HG02610 (cell line): ENCODE results near the gene SDK1.
"Not testable (repeated sequence)": the region's sequence is repeated elsewhere in the genome, so short reads cannot be mapped to it uniquely, and the experiment has no call there.

ENCODE experiments used
- ATAC-seq: cut with Tn5 transposase; IDR thresholded peaks from one replicate; pipeline ENCODE4 v1.9.1; 2021; ENCODE audit warnings: mild to moderate bottlenecking, moderate library complexity; ENCODE audit not compliant: unreplicated experiment

The SDK1 gene

GRCh38 chr7:3710531-3710930, 409.5 kb downstream of the SDK1 start:
- no peak for ATAC-seq

- no peak for ATAC-seq
These were observed 411.8 kb downstream of the SDK1 start for GRCh38 chr7:3712841-3713240.

GRCh38 chr7:3721422-3721821, 420.4 kb downstream of the SDK1 start:
- ATAC-seq, result no peak

GRCh38 chr7:3722396-3722922, 421.4 kb downstream of the SDK1 start:
- ATAC-seq, result no peak

GRCh38 chr7:3725155-3726059, 424.4 kb downstream of the SDK1 start:
- ATAC-seq, result no peak

- ATAC-seq, result no peak
These were observed 429.2 kb downstream of the SDK1 start for GRCh38 chr7:3730276-3730675.

GRCh38 chr7:3732395-3733005, 431.4 kb downstream of the SDK1 start:
- no peak for ATAC-seq

- ATAC-seq, result no peak
These were observed 432.6 kb downstream of the SDK1 start for GRCh38 chr7:3733541-3734140.

GRCh38 chr7:3738964-3739363, 437.9 kb downstream of the SDK1 start:
- no peak for ATAC-seq

GRCh38 chr7:3739983-3740382, 438.9 kb downstream of the SDK1 start:
- no peak for ATAC-seq

GRCh38 chr7:3747467-3747866, 446.4 kb downstream of the SDK1 start:
- ATAC-seq, result no peak

- no peak for ATAC-seq
These were observed 447.3 kb downstream of the SDK1 start for GRCh38 chr7:3748389-3748788.

- ATAC-seq, result no peak
These were observed 452.8 kb downstream of the SDK1 start for GRCh38 chr7:3753868-3754267.

- ATAC-seq, result no peak
These were observed 453.7 kb downstream of the SDK1 start for GRCh38 chr7:3754493-3755341.

GRCh38 chr7:3755778-3756453, 454.9 kb downstream of the SDK1 start:
- not testable (repeated sequence) for ATAC-seq

- no peak for ATAC-seq
These were observed 456.0 kb downstream of the SDK1 start for GRCh38 chr7:3757059-3757458.

GRCh38 chr7:3760651-3761050, 459.6 kb downstream of the SDK1 start:
- ATAC-seq, result no peak

- ATAC-seq, result no peak
These were observed 461.2 kb downstream of the SDK1 start for GRCh38 chr7:3762146-3762831.

GRCh38 chr7:3767917-3768777, 467.1 kb downstream of the SDK1 start:
- ATAC-seq, result no peak
